ENCODE results near the gene DAZAP2.

Gene DAZAP2

GRCh38 chr12:51242876-51243275, 4.2 kb downstream of the DAZAP2 start:
- H3K9me3 ChIP-seq (ENCODE audit: control insufficient read depth, insufficient read depth, low read depth, low read length) = no peaks in the 10 kb centered on the region
- H3K36me3 ChIP-seq (ENCODE audit: control insufficient read depth in 2 of 2, insufficient read depth in 1 of 2, low read length in 2 of 2) = peaks cover 24 to 55% of the 10 kb centered on the region in 2 experiments
- CTCF ChIA-PET = no interaction called here
- no peak overlapping the region for H3K27ac ChIP-seq (ENCODE audit: extremely low read depth, low read depth, low read length)
- H3K4me3 ChIP-seq (ENCODE audit: low read depth, low read length) = no peak overlapping the region
- POLR2A ChIA-PET = interaction anchor here (0.5 kb wide), 1 partner anchor 25 kb away, joined by 5 read pairs; the partner anchor contains the start of gene POU6F1
- no peaks in the 10 kb centered on the region for H3K4me1 ChIP-seq (ENCODE audit: control insufficient read depth, insufficient read depth, low read length)
- TF ChIP-seq ZFP69B (tag by site-specific recombination; IDR thresholded peaks at IDR 0.05) (no peak), MZF1 (tag by site-specific recombination; IDR thresholded peaks at IDR 0.05; ENCODE audit: borderline replicate concordance) (no peak), ZNF202 (tag by site-specific recombination; IDR thresholded peaks at IDR 0.05; ENCODE audit: borderline replicate concordance) (no peak), BCL6B (tag by site-specific recombination; IDR thresholded peaks at IDR 0.05) (no peak)

GRCh38 chr12:51244269-51244668, 5.6 kb downstream of the DAZAP2 start:
- Histone ChIP-seq H3K9me3 (ENCODE audit: control insufficient read depth, insufficient read depth, low read depth, low read length) (no peaks in the 10 kb centered on the region), H3K36me3 (ENCODE audit: control insufficient read depth in 2 of 2, insufficient read depth in 1 of 2, low read length in 2 of 2) (peaks cover 24 to 55% of the 10 kb centered on the region in 2 experiments), H3K4me1 (ENCODE audit: control insufficient read depth, insufficient read depth, low read length) (no peaks in the 10 kb centered on the region), H3K27ac (ENCODE audit: extremely low read depth, low read depth, low read length) (no peak overlapping the region), H3K4me3 (ENCODE audit: low read depth, low read length) (no peak overlapping the region)
- ChIA-PET CTCF (interaction anchor here (0.6 to 1.8 kb wide), 3 partner anchors 8 to 733 kb away, joined by 3 to 16 read pairs (median 3); no protein-coding TSS in a partner anchor), POLR2A (interaction anchor here (0.5 to 1.4 kb wide), 4 partner anchors 15 to 281 kb away, joined by 3 to 11 read pairs (median 4); partner anchors contain the start of gene POU6F1)
- TF ChIP-seq ZSCAN23 (tag by site-specific recombination; IDR thresholded peaks at IDR 0.05) (no peak), ZNF133 (tag by site-specific recombination; IDR thresholded peaks at IDR 0.05) (no peak), ZNF660 (tag by site-specific recombination; IDR thresholded peaks at IDR 0.05) (no peak), ZNF274 (IDR thresholded peaks at IDR 0.05; ENCODE audit: low read length) (no peak), ZNF274 (tag by site-specific recombination; IDR thresholded peaks at IDR 0.05; ENCODE audit: borderline replicate concordance) (no peak), REPIN1 (tag by site-specific recombination; IDR thresholded peaks at IDR 0.05; ENCODE audit: low read depth) (no peak), ZNF624 (tag by site-specific recombination; IDR thresholded peaks at IDR 0.05) (no peak), ZNF354C (tag by site-specific recombination; IDR thresholded peaks at IDR 0.05; ENCODE audit: borderline replicate concordance, low read depth) (no peak), PRDM6 (tag by site-specific recombination; IDR thresholded peaks at IDR 0.05) (no peak), CTCF (tag by site-specific recombination; IDR thresholded peaks at IDR 0.05) (no peak), ZNF654 (tag by site-specific recombination; IDR thresholded peaks at IDR 0.05; ENCODE audit: low read depth) (no peak), ZSCAN18 (tag by site-specific recombination; IDR thresholded peaks at IDR 0.05) (no peak), PBX3 (CRISPR knock-in tag; IDR thresholded peaks at IDR 0.05) (no peak), ZNF704 (tag by site-specific recombination; IDR thresholded peaks at IDR 0.05) (no peak), IKZF3 (tag by site-specific recombination; IDR thresholded peaks at IDR 0.05) (no peak), SP3 (tag by site-specific recombination; IDR thresholded peaks at IDR 0.05) (no peak), ZNF629 (tag by site-specific recombination; IDR thresholded peaks at IDR 0.05) (no peak), ZNF473 (tag by site-specific recombination; IDR thresholded peaks at IDR 0.05) (no peak), ZNF175 (tag by site-specific recombination; IDR thresholded peaks at IDR 0.05) (no peak), ZNF549 (tag by site-specific recombination; IDR thresholded peaks at IDR 0.05) (no peak), MYNN (tag by site-specific recombination; IDR thresholded peaks at IDR 0.05; ENCODE audit: borderline replicate concordance) (no peak)

Data from HEK293 (cell line).